Upper lobe of left lung (tissue), 6 donors: ENCODE data around the gene LRIG2. TPM values are rescaled to one million over a fixed set of nuclear protein-coding genes. Genes with fewer than 3 reads are reported as not detected.

Source experiments
- ATAC-seq, 2 donors: fragments of 200-7000 bp; cut with Tn5 transposase; one replicate each; pipeline ENCODE4 v1.9.1; 2022; ENCODE audit warnings: mild to moderate bottlenecking in 2 of 2, moderate library complexity in 2 of 2; ENCODE audit not compliant: low FRiP score in 2 of 2
- DNase-seq, 2 donors: peaks; one replicate each; pipeline ENCODE4 v3.0.0-alpha.2; 2019 to 2020
- H3K27ac ChIP-seq, 4 donors: fragments of 200-600 bp; sonication (generic); one replicate each; pipeline ENCODE4 v1.5.1; 2016 to 2019
- H3K27me3 ChIP-seq, 4 donors: fragments of 200-600 bp; sonication (generic); one replicate each; pipeline ENCODE4 v1.5.1; 2017 to 2019
- H3K36me3 ChIP-seq, 4 donors: fragments of 200-600 bp; sonication (generic); one replicate each; pipeline ENCODE4 v1.5.1; 2016 to 2019
- H3K4me1 ChIP-seq, 4 donors: fragments of 200-600 bp; sonication (generic); one replicate each; pipeline ENCODE4 v1.5.1; 2018 to 2019
- H3K4me3 ChIP-seq, 4 donors: fragments of 200-600 bp; sonication (generic); one replicate each; pipeline ENCODE4 v1.5.1; 2017 to 2019; ENCODE audit warnings: mild to moderate bottlenecking in 2 of 4, moderate library complexity in 1 of 4
- H3K9me3 ChIP-seq, 4 donors: fragments of 200-600 bp; sonication (generic); one replicate each; pipeline ENCODE4 v1.5.1; 2018 to 2019
- EP300 ChIP-seq, 4 donors: sonication (generic); formaldehyde crosslinking; IDR thresholded peaks; one replicate each; pipeline ENCODE4 v1.5.1; 2017; ENCODE audit warnings: antibody characterized with exemption in 4 of 4, control low read depth in 2 of 4
- POLR2A ChIP-seq, 4 donors: fragments of 450-650 bp; IDR thresholded peaks; one replicate each; pipeline ENCODE4 v1.5.1; 2016 to 2017; ENCODE audit warnings: antibody characterized with exemption in 4 of 4, mild to moderate bottlenecking in 2 of 4
- POLR2AphosphoS5 ChIP-seq, 2 donors: sonication (generic); formaldehyde crosslinking; IDR thresholded peaks; one replicate each; pipeline ENCODE4 v1.5.1; 2017; ENCODE audit warnings: antibody characterized with exemption in 2 of 2
- WGBS, 2 donors: methylation state at CpG; one replicate each; pipeline ENCODE4 v1.1.5; 2017 to 2018; 5-methylcytosine and 5-hydroxymethylcytosine counted together
- total RNA-seq, 6 donors: library from RNA; depleted of rRNA in 4 of 6; stranded (reverse); fragments of >200 nt in 4 of 6; gene quantifications; one replicate each; pipeline versions ENCODE4 v1.1.0 to v1.2.1, GENCODE V29; 2016 to 2021
- TF ChIP-seq, protein P1 (sequence below), 6 experiments: fragments of 450-650 bp in 4 of 6; fragments of 200-600 bp in 2 of 6; sonication (generic) in 2 of 6; IDR thresholded peaks; one replicate each; pipeline ENCODE4 v1.5.1; 2016 to 2019; ENCODE audit warnings: antibody characterized with exemption in 6 of 6
- donor health status: DM: no; HTN: no; CAD: no; lungs with moderate emphysema.
- donor health status: DM: no; HTN: yes; CAD: no; lungs with severe emphysema.

Gene LRIG2
- total RNA-seq, 6 donors from 2014 or later: 4.2 to 21.1 (median 11.8) TPM

DNA sequence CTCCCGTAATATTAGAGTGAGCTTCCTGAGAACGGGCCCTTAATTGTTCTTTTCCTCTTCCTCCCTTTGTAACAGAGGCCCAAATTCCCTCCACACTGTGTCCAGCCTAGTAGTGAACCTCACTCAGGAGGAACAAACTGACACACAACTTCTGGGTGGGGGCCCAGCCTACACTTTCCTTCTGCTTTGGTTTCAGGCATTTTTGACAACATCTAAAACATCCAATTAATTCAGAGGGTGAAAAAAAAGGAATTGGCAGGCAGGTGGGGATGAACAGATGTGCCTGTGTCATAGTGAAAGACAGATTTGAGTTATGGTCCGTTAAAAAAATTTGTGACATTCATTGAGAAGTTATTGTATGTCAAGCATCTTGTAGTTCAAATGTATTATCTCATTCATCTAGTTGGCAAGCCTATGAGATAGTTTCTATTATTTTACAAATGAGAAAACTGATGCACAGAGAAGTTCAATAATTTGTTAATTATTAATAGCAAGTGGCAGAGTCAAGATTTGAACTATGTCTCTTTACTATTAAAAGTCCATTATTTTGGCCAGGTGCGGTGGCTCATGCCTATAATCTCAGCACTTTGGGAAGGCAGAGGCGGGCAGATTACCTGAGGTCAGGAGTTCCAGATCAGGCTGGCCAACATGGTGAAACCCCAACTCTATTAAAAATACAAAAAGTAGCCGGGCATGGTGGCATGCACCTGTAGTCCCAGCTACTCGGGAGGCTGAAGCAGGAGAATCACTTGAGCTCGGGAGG lies 41.6 kb upstream of the LRIG2 start:
- DNase-seq: no peak
- WGBS, 2 donors: 76 to 82% methylated on average over 8 of the region's 8 CpGs
- no peaks in the 10 kb centered on the region for H3K9me3 ChIP-seq
- H3K4me3 ChIP-seq: no peak overlapping the region
- ATAC-seq: no peak
- no peak overlapping the region for H3K27ac ChIP-seq
- no peaks in the 10 kb centered on the region for H3K36me3 ChIP-seq
- H3K4me1 ChIP-seq: no peaks in the 10 kb centered on the region
- no peaks in the 10 kb centered on the region for H3K27me3 ChIP-seq
- TF ChIP-seq EP300 (IDR thresholded peaks at IDR 0.05) (no peak), POLR2A (IDR thresholded peaks at IDR 0.05) (no peak), POLR2AphosphoS5 (IDR thresholded peaks at IDR 0.05) (no peak)
- TF ChIP-seq, protein P1, sequence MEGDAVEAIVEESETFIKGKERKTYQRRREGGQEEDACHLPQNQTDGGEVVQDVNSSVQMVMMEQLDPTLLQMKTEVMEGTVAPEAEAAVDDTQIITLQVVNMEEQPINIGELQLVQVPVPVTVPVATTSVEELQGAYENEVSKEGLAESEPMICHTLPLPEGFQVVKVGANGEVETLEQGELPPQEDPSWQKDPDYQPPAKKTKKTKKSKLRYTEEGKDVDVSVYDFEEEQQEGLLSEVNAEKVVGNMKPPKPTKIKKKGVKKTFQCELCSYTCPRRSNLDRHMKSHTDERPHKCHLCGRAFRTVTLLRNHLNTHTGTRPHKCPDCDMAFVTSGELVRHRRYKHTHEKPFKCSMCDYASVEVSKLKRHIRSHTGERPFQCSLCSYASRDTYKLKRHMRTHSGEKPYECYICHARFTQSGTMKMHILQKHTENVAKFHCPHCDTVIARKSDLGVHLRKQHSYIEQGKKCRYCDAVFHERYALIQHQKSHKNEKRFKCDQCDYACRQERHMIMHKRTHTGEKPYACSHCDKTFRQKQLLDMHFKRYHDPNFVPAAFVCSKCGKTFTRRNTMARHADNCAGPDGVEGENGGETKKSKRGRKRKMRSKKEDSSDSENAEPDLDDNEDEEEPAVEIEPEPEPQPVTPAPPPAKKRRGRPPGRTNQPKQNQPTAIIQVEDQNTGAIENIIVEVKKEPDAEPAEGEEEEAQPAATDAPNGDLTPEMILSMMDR (IDR thresholded peaks at IDR 0.05): no peak

DNA sequence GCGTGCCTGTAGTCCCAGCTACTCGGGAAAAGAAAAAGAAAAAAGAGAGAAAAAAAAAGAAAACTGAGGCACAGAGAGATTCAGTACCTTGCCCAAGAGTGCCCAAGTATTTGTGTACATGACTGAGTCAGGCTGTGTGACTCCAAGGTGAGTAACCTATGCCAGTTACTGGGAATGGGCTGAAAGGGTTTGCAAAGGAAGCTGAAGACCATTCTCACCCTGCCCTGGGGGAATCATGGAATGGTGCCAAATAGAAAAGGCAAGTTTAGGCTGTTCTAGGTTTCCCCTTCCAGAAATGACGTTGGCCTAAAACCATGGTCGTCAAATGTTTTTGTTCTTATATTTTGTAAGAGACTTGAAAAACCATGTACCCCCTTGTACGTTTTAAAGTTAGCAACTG lies 37.9 kb upstream of the LRIG2 start:
- WGBS, 2 donors: 93 to 95% methylated on average over 5 of the region's 5 CpGs
- ATAC-seq (no peak), DNase-seq (no peak)
- Histone ChIP-seq H3K4me1 (no peaks in the 10 kb centered on the region), H3K27me3 (no peaks in the 10 kb centered on the region), H3K4me3 (no peak overlapping the region), H3K36me3 (no peaks in the 10 kb centered on the region), H3K27ac (no peak overlapping the region), H3K9me3 (no peaks in the 10 kb centered on the region)
- TF ChIP-seq, protein P1 (IDR thresholded peaks at IDR 0.05): no peak
- no peak for TF ChIP-seq POLR2AphosphoS5 (IDR thresholded peaks at IDR 0.05)
- no peak for TF ChIP-seq POLR2A (IDR thresholded peaks at IDR 0.05)
- no peak for TF ChIP-seq EP300 (IDR thresholded peaks at IDR 0.05)

DNA sequence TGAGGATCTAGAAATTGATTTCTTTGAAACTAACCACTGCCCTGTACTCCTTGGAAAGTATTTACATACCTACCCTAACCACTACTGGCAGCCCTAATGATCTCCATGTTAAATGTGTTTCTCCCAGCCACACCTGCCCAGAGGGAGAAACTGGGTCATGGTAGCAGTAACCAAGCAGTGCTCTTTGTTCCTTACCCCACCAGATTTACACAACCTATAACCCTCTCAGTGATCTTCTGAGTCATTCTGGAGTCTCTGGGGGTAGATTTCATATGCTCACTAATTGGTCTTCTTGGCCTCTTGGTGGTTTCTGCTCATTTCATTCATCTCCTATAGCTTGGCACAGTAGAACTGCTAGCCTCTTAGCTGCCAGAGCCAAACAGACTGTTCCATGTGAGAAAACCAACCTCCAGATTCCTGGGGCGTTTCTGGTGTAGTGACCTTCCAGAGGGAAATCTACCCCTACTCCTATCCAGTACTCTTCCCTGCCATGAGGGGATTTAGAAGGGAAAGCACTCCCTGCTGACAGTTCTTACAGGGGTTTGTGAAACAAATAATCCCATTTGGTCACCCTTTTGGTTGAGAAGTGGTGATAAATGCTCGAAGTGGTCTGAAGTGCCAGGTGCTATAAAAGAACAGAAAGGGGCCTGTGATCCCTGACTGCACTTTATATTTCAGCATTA lies 36.2 kb upstream of the LRIG2 start:
- Histone ChIP-seq H3K27me3 (no peaks in the 10 kb centered on the region), H3K9me3 (no peaks in the 10 kb centered on the region), H3K4me3 (no peak overlapping the region), H3K36me3 (no peaks in the 10 kb centered on the region), H3K4me1 (no peaks in the 10 kb centered on the region), H3K27ac (no peak overlapping the region)
- ATAC-seq (no peak), DNase-seq (no peak)
- 66 to 69% methylated on average over 2 of the region's 2 CpGs for WGBS, 2 donors
- TF ChIP-seq POLR2AphosphoS5 (IDR thresholded peaks at IDR 0.05): no peak
- TF ChIP-seq EP300 (IDR thresholded peaks at IDR 0.05): no peak
- TF ChIP-seq POLR2A (IDR thresholded peaks at IDR 0.05): no peak
- TF ChIP-seq, protein P1 (IDR thresholded peaks at IDR 0.05): no peak

DNA sequence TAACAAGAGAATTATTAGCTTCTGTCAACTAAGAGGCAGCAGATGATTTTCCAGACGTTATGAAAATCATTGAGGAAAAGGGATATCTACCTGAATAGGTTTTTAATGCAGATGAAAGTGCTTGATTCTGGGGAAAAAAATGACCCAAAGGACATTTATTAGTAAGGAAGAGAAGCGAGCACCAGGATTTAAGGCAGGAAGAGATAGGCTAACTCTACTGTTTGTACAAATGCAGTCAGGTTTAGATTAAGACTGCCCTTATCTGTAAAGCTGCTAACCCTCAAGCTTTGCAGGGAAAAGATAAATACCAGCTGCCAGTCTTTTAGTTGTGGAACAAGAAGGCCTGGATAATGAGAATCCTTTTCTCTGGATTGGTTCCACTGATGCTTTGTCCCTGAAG lies 33.0 kb upstream of the LRIG2 start:
- H3K36me3 ChIP-seq: no peaks in the 10 kb centered on the region
- H3K4me1 ChIP-seq: peaks cover 10 to 11% (median 10%) of the 10 kb centered on the region in 4 donors
- DNase-seq (no peak), ATAC-seq (no peak)
- WGBS, 2 donors: 34 to 47% methylated on average over 2 of the region's 2 CpGs
- no peaks in the 10 kb centered on the region for H3K9me3 ChIP-seq
- no peak overlapping the region for H3K27ac ChIP-seq
- TF ChIP-seq POLR2AphosphoS5 (IDR thresholded peaks at IDR 0.05): no peak
- TF ChIP-seq POLR2A (IDR thresholded peaks at IDR 0.05): no peak
- TF ChIP-seq, protein P1 (IDR thresholded peaks at IDR 0.05): no peak
- no peak for TF ChIP-seq EP300 (IDR thresholded peaks at IDR 0.05)
- no peak overlapping the region for H3K4me3 ChIP-seq
- no peaks in the 10 kb centered on the region for H3K27me3 ChIP-seq
